HepG2 (cell line): Measurements from ENCODE around the gene SERPINB10. TPM values are rescaled to one million over a fixed set of nuclear protein-coding genes. Genes with fewer than 3 reads are reported as not detected.

Source experiments
- KAT2B ChIP-seq: fragments of 150-350 bp; IDR thresholded peaks from 2 replicates; pipeline ENCODE4 v1.6.1; 2014; ENCODE audit warnings: low read depth, low read length, borderline replicate concordance
- KLF6 ChIP-seq: IDR thresholded peaks from 2 replicates; pipeline ENCODE4 v1.8.0; 2016; ENCODE audit warnings: missing biosample characterization, missing genetic modification reagents
- PLRG1 ChIP-seq: fragments of 450-650 bp; conservative IDR thresholded peaks from 2 replicates; pipeline ENCODE4 v1.6.1; 2016
- PRPF4 ChIP-seq: fragments of 200-400 bp; formaldehyde crosslinking; IDR thresholded peaks from 2 replicates; pipeline ENCODE4 v1.6.1; 2016; ENCODE audit warnings: low read length, low read depth; ENCODE audit not compliant: poor library complexity, severe bottlenecking
- REPIN1 ChIP-seq: sonication (generic); formaldehyde crosslinking; IDR thresholded peaks from 2 replicates; pipeline ENCODE4 v1.8.0; 2022; ENCODE audit warnings: missing genetic modification reagents, low read depth, mild to moderate bottlenecking, borderline replicate concordance
- SETDB1 ChIP-seq: sonication (generic); formaldehyde crosslinking; IDR thresholded peaks from 2 replicates; pipeline ENCODE4 v1.5.1; 2020; ENCODE audit warnings: missing genetic modification reagents, mild to moderate bottlenecking, borderline replicate concordance
- ZNF142 ChIP-seq: sonication (generic); formaldehyde crosslinking; IDR thresholded peaks from 2 replicates; pipeline ENCODE4 v1.4.0; 2020; ENCODE audit warnings: missing genetic modification reagents
- ZNF569 ChIP-seq: sonication (generic); formaldehyde crosslinking; IDR thresholded peaks from 2 replicates; pipeline ENCODE4 v1.5.0; 2020; ENCODE audit warnings: mild to moderate bottlenecking, missing genetic modification reagents, moderate library complexity, borderline replicate concordance
- ZNF644 ChIP-seq: IDR thresholded peaks from 2 replicates; pipeline ENCODE4 v1.6.1; 2016; ENCODE audit warnings: low read depth
- polyA plus RNA-seq, 8 experiments: library from polyadenylated mRNA; depleted of rRNA in 3 of 8; stranded (reverse) in 7 of 8; unstranded in 1 of 8; fragments of >200 nt; fragmentation: Illumina TruSeq in 4 of 8; extraction: Trizol in 4 of 8; gene quantifications; 2 replicates each; pipeline versions ENCODE4 v1.2.1 to v1.2.3, GENCODE V29; 2011 to 2016; ENCODE audit warnings: low read depth in 4 of 8, missing spikeins in 1 of 8, mixed read lengths in 1 of 8; ENCODE audit not compliant: insufficient read depth in 1 of 8
- total RNA-seq, 5 experiments: library from RNA; depleted of rRNA; stranded (reverse); fragments of >200 nt; fragmentation: Illumina TruSeq; extraction: Trizol; gene quantifications; 2 replicates each; pipeline ENCODE4 v1.2.3, GENCODE V29; 2016; ENCODE audit warnings: low read depth in 1 of 5

Gene SERPINB10
- total and polyA plus RNA-seq, 2 of the 13 experiments (the other 11 are each of a cell fraction or from before 2014, with no cell fraction given): not detected

- TF ChIP-seq ZNF142 (CRISPR knock-in tag) (no peak), ZNF644 (CRISPR knock-in tag) (no peak), PLRG1 (no peak), REPIN1 (CRISPR knock-in tag) (no peak), SETDB1 (CRISPR knock-in tag) (no peak), KLF6 (no peak), PRPF4 (no peak), ZNF569 (CRISPR knock-in tag) (no peak), KAT2B (no peak)
Observed at GRCh38 chr18:63962137-63962536, 54.4 kb downstream of the SERPINB10 start (continued).
